B cell (primary cell): ENCODE data around the gene KIRREL3.

Source experiments
- EZH2 ChIP-seq: IDR thresholded peaks from 2 replicates; pipeline ENCODE4 v1.6.1; 2012; ENCODE audit warnings: borderline replicate concordance, low read depth, mild to moderate bottlenecking, moderate library complexity, low read length; ENCODE audit not compliant: insufficient read depth, poor library complexity, severe bottlenecking
- TF ChIP-seq, protein P1 (sequence below): fragments of 200-600 bp; IDR thresholded peaks from one replicate; pipeline ENCODE4 v1.8.0; 2022; ENCODE audit warnings: antibody characterized with exemption, mild to moderate bottlenecking

DNA sequence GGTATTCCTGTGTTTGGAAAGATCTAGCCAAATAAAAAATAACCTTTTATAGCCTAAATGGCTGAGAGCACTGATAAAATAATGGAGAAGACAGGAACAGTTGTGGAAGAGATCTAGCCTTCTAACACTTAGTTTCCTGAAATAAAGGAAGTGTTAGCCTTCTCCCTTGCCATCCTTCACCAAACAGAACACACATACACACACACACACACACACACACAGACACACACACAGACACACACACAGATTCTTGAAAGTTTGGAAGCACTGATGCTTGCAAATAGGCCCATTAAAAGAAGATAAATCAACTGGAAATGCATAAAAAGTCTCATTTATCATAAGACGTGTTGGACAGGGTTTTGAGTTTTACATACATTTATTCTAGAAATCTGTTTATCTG lies 37.5 kb downstream of the KIRREL3 start:
- TF ChIP-seq, protein P1, sequence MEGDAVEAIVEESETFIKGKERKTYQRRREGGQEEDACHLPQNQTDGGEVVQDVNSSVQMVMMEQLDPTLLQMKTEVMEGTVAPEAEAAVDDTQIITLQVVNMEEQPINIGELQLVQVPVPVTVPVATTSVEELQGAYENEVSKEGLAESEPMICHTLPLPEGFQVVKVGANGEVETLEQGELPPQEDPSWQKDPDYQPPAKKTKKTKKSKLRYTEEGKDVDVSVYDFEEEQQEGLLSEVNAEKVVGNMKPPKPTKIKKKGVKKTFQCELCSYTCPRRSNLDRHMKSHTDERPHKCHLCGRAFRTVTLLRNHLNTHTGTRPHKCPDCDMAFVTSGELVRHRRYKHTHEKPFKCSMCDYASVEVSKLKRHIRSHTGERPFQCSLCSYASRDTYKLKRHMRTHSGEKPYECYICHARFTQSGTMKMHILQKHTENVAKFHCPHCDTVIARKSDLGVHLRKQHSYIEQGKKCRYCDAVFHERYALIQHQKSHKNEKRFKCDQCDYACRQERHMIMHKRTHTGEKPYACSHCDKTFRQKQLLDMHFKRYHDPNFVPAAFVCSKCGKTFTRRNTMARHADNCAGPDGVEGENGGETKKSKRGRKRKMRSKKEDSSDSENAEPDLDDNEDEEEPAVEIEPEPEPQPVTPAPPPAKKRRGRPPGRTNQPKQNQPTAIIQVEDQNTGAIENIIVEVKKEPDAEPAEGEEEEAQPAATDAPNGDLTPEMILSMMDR = no peak
- TF ChIP-seq EZH2 = no peak
